Measurements from ENCODE around the gene RGS7.
"Not testable (repeated sequence)": the region's sequence is repeated elsewhere in the genome, so short reads cannot be mapped to it uniquely, and the experiment has no call there.

Gene RGS7

DNA sequence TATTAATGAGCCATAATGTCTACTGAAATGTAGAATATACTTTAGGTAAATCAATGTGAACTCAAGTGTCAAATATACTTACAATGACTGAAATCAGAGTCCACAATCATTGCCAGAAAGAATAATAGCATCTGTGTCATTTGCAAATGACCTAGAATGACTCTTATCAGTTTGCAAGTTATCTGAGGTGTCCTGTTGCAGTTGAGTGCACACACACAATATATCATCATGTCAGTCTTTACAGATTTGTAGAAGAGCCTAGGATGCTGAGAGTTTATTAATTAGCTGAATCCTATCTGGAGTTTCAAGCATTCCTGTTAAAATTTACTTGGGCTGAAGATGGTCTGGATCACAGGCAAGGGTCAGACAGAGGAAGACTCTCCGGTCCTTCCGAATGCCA is 421.1 kb downstream of the RGS7 start:
- no peak for DNase-seq (ENCODE audit: low read depth in 2 of 2, low spot score in 1 of 2)

DNA sequence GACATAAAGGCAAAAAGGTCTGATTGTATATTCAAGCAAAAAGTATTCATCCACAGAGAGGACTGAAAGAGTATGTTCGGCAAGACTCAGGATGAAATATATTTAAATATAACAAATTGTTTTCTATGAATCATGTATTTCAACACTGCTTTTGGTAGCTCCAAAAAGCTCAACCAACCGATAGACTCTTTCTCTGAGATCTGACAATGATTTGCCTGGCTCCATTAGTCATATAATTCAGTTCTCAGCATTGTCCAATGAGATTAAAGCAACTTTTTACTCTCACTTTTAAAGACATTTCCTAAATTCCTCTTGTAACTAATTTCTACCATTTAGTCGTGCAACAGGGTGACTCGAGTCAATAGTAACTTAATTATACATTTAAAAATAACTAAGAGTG is 426.0 kb downstream of the RGS7 start:
- no peak for DNase-seq (ENCODE audit: low read depth in 2 of 2, low spot score in 1 of 2)

DNA sequence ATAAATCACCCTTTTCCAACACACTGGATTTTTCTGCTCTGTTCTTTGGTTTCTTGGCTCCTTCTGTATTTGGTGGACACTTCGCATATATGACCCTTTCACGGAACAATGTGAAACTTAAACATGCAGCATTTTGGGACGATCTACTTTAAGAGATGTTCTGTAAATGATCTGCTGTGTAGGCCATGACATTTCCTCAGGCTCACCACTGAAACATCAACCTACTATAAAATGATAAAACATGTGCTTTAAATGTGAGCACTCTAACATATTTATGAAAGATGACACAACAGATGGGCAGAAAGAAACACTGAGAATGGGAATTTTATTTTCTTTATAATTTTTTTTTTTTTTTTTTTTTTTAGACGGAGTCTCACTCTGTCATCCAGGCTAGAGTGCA is 428.7 kb downstream of the RGS7 start:
- no peak for DNase-seq (ENCODE audit: low read depth in 2 of 2, low spot score in 1 of 2)

DNA sequence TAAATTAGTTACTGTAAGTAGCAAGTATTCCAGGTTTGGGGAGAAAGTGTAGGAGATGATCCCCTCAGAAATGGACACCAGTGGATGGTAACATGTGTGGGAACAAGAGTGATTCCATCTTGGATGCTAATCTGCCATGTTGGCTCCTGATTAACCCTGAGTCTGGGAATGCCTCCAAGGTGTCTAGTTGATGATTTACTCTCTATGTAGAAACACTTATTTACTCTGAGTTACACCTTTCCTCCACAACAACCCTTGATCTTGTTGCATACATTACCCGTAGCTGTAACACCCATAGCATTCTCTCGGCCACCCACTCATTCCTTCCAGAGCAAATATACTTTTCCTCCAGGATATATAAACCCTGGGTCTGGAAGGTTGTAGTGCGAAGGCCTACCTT is 429.2 kb downstream of the RGS7 start:
- DNase-seq (ENCODE audit: low read depth in 2 of 2, low spot score in 1 of 2) = no peak

DNA sequence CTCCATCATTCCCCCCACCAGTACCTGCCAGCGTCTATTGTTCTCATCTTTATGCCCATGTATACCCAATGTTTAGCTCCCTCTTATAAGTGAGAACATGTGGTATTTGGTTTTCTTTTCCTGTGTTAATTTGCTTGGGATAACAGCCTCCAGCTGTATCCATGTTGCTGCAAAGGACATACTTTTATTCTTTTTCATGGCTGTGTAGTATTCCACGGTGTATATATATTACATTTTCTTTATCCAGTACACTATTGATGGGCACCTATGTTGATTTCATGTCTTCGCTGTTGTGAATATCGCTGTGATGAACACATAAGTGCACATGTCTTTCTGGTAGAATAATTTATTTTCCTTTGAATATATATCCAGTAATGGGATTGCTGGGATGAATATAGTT is 431.7 kb downstream of the RGS7 start:
- DNase-seq (ENCODE audit: low read depth in 2 of 2, low spot score in 1 of 2) = no peak

DNA sequence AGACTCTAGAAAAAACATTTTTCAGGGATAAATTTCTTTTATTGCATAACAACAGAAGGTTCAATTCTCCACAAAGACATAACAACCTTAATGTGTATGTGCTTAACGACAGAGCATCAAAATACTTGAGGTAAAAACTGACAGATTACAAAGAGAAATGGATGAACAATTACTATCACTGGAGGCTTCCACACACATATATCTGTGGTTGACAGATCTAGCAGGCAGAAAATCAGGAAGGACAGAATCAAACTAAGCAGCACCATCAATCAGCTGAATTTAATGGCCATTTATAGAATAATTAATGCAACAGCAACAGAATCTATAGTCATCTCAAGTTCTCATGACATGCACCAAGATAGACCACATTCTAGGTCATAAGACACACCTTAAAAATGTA is 439.0 kb downstream of the RGS7 start:
- no peak for DNase-seq (ENCODE audit: low read depth in 2 of 2, low spot score in 1 of 2)

DNA sequence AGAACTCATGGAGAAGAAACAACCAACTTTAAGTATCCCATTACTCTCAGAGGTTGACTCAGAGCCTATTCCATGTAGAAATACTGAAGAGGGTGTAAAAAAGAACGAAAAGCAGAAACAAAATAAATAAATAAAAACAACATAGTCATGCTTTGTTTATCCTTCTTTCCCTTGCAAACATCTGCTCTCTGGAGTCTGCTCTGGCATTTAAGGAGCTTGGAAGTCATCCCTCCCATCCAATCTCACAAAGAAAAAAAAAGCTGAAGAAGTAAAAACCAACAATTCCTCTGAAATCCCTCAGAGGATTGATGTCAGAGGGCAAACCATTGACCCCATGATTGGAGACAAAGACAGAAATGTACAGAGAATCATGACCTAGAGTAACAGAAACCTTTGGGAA is 442.5 kb downstream of the RGS7 start:
- DNase-seq (ENCODE audit: low read depth in 2 of 2, low spot score in 1 of 2) = no peak

DNA sequence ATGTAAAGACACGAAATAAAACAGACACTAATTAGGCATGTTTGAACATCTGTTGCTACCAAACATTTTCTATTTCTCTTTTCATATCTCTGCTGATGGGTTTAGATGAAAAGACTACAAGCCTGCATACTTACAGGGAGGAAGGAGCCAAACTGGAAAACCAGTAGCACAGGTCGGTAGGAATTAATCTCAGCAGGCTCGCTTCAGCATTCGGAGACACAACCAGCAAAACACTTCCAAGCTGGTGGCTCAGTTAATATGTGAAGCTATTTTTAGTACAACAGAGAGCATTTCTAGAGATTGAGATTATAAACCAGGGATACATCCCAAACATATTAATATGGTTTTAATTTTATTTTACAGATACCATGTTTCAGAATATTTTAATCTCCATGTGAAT is 444.2 kb downstream of the RGS7 start:
- DNase-seq (ENCODE audit: low read depth in 2 of 2, low spot score in 1 of 2) = no peak

DNA sequence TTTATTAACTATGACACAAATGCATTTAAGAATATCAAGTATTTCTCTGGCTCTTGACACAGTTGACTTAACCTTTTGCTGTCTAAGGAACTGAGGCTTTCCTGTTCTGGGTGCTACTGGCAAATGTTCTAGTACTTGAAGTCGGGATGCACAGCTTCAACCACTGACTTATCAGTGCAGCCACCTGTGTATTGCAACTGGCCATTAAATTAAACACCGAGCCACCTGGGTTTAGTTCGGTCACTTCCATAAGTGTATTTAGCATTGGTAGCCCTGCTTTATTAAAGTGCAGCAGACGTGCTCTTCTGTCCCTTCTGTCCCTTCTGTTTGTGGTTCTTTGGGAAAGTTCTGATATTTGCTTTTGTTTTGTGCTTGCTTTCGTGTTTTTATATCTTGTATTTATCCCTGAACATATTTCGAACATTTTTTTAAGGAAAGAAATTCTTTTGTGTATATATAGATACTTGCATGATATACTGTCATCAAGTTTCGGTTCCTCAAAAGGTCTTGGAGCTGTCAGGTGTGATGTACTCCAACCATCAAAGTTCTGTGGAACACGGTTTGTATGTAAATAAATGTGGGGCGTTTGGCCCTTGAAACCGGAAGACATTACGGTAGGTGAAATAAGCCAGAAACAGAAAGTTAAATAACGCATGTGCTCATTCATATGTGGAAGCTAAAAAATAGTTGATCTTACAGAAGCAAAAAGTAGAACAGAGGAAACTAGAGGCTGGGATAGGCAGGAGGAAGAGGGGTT is 447.1 kb downstream of the RGS7 start:
- no peak for DNase-seq (ENCODE audit: low read depth in 2 of 2, low spot score in 1 of 2)

DNA sequence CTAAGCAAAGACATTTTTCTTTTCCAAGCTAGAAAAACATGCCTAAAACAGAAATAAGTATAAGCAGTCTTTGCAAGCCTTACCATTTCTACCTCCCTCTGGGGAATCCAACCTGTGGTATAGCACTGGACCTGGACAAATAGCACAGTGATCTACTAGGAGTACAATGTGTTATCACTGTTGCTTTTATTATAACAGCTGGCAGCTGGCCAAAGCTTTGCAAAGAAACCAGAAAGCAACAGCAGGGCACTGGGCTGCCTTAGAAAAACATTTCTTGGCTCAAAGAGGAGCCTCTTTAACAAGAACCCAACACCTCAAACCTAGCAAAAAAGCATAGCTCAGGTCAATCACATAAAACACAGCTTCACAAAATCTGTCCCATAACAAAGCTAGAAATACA is 450.5 kb downstream of the RGS7 start:
- no peak for DNase-seq (ENCODE audit: low read depth in 2 of 2, low spot score in 1 of 2)

DNA sequence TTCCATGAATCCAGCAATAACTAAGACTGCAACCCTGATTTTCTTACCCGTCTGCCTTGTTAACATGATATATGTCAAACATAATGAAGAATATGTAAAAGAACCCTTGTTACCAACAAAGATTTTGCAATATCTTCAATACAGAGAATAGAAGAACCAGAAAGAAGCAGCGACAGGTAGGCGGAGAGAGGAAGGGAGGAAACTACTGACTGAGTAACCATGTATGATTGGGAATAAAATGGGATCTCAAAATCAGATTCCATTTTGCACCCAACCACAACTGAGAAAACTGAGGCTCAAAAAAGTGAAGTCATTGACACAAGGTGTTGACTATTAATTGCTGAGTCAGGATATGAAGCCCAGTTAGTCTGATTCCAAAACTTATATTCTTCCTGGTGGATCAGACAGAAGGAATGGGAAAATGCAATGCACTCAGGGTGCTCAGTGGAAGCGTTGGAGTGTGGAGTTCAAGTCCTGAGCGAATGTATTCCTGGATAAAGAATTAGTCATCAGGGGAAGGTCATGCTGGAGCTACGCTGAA is 451.7 kb downstream of the RGS7 start:
- no peak for DNase-seq (ENCODE audit: low read depth in 2 of 2, low spot score in 1 of 2)

DNA sequence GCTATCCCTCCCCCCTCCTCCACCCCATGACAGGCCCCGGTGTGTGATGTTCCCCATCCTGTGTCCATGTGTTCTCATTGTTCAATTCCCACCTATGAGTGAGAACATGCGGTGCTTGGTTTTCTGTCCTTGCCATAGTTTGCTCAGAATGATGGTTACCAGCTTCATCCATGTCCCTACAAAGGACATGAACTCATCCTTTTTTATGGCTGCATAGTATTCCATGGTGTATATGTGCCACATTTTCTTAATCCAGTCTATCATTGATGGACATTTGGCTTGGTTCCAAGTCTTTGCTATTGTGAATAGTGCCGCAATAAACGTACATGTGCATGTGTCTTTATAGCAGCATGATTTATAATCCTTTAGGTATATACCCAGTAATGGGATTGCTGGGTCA is 461.6 kb downstream of the RGS7 start:
- not testable (repeated sequence) for DNase-seq (ENCODE audit: low read depth in 2 of 2, low spot score in 1 of 2)

DNA sequence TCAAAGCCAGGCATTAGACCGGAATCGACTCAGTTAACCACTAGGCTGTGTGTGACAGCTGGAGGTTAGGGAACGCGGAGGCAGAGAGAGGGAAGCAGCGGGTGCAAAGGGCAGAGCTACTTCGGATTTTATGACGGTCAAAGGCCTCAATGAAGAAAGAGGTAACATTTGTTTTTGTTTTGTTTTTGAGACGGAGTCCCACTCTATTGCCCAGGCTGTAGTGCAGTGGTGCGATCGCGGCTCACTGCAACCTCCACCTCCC is 468.3 kb downstream of the RGS7 start:
- no peak for DNase-seq (ENCODE audit: low read depth in 2 of 2, low spot score in 1 of 2)

DNA sequence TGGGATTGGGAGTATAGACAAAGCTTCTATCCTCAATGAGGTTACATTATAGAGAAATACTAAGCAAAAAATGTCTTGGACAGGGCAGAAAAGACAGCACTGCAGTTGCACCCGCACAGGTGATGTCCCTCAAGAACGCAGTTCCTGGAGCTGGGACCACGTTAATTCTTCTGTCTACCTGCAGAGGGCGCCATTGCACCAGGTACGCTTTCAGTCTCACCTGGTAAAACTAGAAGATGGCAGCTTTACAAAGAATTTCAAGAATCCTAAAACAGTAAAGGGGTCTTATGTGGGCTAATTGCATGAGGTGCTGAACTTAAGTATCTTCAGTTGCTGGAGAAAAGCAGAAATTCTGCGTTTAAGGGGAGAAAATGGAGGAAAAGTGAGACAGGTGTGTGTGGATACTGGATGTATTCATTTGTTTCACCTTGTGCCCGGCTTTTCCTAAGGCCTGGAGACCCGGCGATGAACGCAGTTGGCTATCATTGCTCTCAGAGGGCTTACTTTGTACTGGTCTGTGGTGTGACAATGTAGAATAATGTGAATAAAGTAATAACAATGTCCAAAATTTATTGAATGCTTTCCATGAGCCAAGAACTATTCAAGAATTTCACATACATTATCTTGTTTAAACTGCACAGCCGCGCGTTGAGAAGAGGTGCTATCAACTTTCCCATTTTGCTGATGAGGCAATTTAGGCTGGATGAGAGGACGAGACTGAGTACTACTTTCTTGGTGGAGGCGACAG is 468.8 kb downstream of the RGS7 start:
- DNase-seq (ENCODE audit: low read depth in 2 of 2, low spot score in 1 of 2) = no peak

DNA sequence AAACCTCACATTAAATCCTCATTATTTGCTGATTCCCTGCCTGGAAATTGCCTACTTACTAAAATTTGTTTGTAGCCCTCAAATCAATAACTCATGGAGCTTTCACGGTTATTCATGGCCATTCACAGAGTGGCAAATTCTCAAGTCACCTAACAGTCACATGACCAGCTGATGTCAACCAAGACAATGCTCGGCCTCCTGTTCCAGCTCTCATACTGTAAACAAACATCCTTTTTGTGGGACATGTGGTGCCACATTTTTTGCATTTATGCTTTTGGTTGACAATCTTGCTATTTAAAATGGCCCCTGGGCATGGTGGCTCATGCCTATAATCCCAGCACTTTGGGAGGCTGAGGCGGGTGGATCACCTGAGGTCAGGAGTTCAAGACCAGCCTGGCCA is 473.5 kb downstream of the RGS7 start:
- no peak for DNase-seq (ENCODE audit: low read depth in 2 of 2, low spot score in 1 of 2)

DNA sequence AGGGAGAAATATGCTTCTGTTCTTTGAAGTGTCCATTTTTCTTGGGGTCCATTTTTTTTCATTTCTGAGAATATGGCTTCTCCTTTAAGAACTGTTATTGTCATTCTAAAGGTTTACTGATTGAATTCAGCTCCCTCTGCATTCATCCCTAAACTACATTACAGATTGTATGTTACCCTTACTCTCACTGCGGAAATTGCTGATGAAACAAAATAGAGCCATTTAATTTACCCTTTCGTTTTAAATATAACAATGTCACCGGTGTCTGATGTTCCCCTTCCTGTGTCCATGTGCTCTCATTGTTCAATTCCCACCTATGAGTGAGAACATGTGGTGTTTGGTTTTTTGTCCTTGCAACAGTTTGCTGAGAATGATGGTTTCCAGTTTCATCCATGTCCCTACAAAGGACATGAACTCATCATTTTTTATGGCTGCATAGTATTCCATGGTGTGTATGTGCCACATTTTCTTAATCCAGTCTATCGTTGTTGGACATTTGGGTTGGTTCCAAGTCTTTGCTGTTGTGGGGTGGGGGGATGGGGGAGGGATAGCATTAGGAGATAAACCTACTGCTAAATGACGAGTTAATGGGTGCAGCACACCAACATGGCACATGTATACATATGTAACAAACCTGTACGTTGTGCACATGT is 474.2 kb downstream of the RGS7 start:
- not testable (repeated sequence) for DNase-seq (ENCODE audit: low read depth in 2 of 2, low spot score in 1 of 2)

DNA sequence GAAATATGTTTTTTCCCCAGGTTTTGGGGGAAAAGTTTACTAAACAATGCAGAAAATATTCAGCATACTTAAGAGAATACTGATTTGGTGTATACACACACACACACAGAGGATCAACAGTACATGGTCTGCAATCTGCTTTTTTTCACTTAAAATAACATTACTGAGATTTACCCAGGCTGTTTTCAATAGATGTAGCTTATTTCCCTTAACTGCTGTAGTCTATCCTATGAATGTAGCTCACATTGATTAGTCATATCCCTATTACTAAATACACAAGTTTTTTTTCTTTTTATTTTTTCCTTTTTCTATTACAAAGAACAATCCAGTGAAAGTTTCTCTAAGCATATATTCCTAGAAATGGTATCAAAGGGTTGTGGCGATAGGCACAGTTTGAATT is 478.4 kb downstream of the RGS7 start:
- DNase-seq (ENCODE audit: low read depth in 2 of 2, low spot score in 1 of 2) = no peak

DNA sequence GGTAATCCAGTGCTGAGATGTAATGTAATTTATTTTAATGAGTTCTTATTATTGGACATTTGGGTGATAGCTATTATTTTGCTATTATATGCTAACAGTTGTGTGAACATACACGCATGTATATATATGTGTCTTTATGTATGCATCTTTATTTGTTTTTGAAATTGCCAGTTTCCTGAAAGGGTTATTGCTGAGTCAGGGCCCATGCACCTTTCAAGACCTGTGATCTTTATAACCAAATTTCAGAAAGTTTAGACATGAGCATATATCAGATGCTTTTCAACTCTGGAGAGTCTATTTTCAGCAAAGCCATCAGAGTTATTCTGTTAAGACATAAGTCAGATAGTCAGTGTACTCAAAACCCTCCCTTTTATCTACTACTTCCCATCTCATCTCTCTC is 479.4 kb downstream of the RGS7 start:
- no peak for DNase-seq (ENCODE audit: low read depth in 2 of 2, low spot score in 1 of 2)

DNA sequence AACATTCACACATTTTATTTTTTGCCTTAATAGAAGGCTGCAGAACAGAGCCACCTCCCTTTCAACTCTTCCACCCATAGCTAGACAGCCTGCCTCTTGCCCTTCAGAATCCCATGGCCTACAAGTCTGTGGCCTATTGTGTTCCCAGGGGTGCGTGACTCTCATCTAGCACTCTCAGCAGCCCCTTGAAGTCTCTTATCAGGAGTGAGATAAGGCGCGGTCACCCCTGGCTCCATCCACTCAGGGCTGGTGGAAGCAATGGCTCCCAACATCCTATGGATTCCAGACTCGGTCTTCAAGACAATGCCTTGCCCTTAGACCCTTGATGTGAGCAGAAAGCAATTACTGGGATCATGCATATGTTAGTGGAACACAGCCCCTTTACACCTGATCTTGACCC is 480.9 kb downstream of the RGS7 start:
- no peak for DNase-seq (ENCODE audit: low read depth in 2 of 2, low spot score in 1 of 2)

DNA sequence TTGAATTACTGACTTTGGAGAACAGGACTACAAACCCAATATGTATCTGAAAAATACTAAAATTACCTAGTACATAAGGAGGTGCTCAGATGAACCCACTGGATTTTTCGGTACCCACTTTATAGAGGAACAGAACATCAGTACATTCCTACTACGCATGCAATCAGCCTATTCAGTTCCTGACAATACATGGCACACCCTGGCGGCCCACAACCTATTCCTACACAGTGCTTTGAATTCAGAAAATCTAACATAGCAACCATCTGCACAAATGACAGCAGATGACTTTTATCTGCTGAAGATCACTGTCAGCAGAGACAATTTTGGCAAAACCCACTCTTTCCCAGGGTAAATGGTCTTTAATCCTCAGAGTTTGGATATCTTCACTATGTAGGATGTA is 487.9 kb downstream of the RGS7 start:
- DNase-seq (ENCODE audit: low read depth in 2 of 2, low spot score in 1 of 2) = no peak

DNA sequence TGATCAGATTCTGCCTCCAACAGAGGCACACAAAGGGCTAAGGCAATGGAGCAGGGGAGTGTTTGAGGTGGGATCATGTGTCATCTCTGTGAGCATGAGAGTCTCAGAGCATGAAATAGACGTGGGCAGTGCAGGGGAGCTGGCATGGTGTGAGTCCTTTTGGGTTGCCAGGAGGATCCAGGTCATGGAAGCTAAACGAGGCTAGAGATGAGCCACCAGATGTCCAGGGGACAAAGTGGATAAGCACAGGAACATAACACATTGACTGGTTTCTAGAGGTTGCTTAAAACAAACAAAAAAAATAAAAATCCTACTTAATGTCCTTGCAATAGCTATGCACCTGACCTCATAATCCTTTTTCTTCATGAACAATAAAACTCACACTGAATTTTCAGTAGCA is 490.3 kb downstream of the RGS7 start:
- DNase-seq (ENCODE audit: low read depth in 2 of 2, low spot score in 1 of 2) = no peak

DNA sequence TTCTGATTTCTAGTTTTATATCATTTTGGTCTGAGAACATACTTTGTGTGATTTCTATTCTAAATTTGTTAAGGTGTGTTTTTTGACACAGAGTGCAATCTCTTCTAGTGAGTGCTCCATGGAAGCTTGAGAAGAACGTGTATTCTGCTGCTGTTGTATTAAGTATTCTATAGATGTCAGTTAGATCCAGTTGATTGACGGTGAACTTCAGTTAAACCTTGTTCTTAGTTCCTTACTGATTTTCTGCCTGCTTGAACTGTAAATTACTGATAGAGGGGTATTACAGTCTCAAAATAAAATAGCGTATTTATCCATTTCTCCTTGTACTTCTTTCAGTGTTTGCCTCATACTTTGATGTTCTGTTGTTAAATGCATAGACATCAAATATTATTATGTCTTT is 497.0 kb downstream of the RGS7 start:
- DNase-seq (ENCODE audit: low read depth in 2 of 2, low spot score in 1 of 2) = no peak
